CD4-positive, alpha-beta T cell (primary cell): Measurements from ENCODE around the gene SFN. TPM values are rescaled to one million over a fixed set of nuclear protein-coding genes. Genes with fewer than 3 reads are reported as not detected.

Source experiments
- ATAC-seq: fragments of 200-7000 bp; cut with Tn5 transposase; one replicate; pipeline ENCODE4 v1.10.0; 2022; ENCODE audit warnings: mild to moderate bottlenecking; ENCODE audit not compliant: poor library complexity
- CTCF ChIA-PET: fragments of 350-600 bp; sonication (Branson Sonifier 250); formaldehyde crosslinking; loops from one replicate; lab custom pipeline; 2021; ENCODE audit warnings: antibody characterized with exemption, inconsistent platforms; lab: Charles Lee
- POLR2A ChIA-PET: fragments of 350-600 bp; sonication (Branson Sonifier 250); formaldehyde crosslinking; loops from one replicate; lab custom pipeline; 2021; ENCODE audit warnings: antibody characterized with exemption, inconsistent platforms; lab: Charles Lee
- DNase-seq, 14 experiments: peaks; one replicate each; pipeline ENCODE4 v3.0.0-alpha.2; 2013 to 2020; ENCODE audit warnings: mixed read lengths in 2 of 14
- H3K27ac ChIP-seq, 2 donors: one replicate each; pipeline versions ENCODE4 v1.5.1 to v1.7.0; 2013; ENCODE audit warnings: low read length in 2 of 2, low read depth in 1 of 2, mild to moderate bottlenecking in 1 of 2
- H3K27me3 ChIP-seq, 2 experiments: 1 replicate in 1 of 2; 2 replicates in 1 of 2; pipeline versions ENCODE4 v1.6.1 to v1.7.0; 2013; ENCODE audit warnings: low read length in 2 of 2, control low read depth in 1 of 2, mild to moderate bottlenecking in 1 of 2, moderate library complexity in 1 of 2; ENCODE audit not compliant: insufficient read depth in 2 of 2, control insufficient read depth in 1 of 2
- H3K36me3 ChIP-seq: one replicate; pipeline ENCODE4 v1.6.1; 2013; ENCODE audit warnings: low read length, control low read depth; ENCODE audit not compliant: insufficient read depth
- H3K4me1 ChIP-seq: one replicate; pipeline ENCODE4 v1.6.1; 2013; ENCODE audit warnings: low read length, control low read depth; ENCODE audit not compliant: insufficient read depth
- H3K4me3 ChIP-seq: one replicate; pipeline ENCODE4 v1.5.1; 2013; ENCODE audit warnings: mild to moderate bottlenecking, low read length, moderate library complexity
- H3K9me3 ChIP-seq, 2 experiments: 1 replicate in 1 of 2; 2 replicates in 1 of 2; pipeline versions ENCODE4 v1.6.1 to v1.7.0; 2013; ENCODE audit warnings: low read length in 2 of 2, mild to moderate bottlenecking in 2 of 2, control low read depth in 1 of 2, moderate library complexity in 1 of 2; ENCODE audit not compliant: control insufficient read depth in 1 of 2, insufficient read depth in 1 of 2
- H3K27ac Mint-ChIP-seq: one replicate; pipeline ENCODE4 v1.8.0; 2020; ENCODE audit warnings: mixed read lengths
- H3K27me3 Mint-ChIP-seq: one replicate; pipeline ENCODE4 v1.8.0; 2021; ENCODE audit warnings: mixed read lengths
- H3K36me3 Mint-ChIP-seq: one replicate; pipeline ENCODE4 v1.8.0; 2021; ENCODE audit warnings: low read depth, mixed read lengths
- H3K4me1 Mint-ChIP-seq: one replicate; pipeline ENCODE4 v1.8.0; 2021; ENCODE audit warnings: low read depth, mixed read lengths
- H3K4me3 Mint-ChIP-seq: one replicate; pipeline ENCODE4 v1.8.0; 2020; ENCODE audit warnings: mild to moderate bottlenecking, mixed read lengths
- H3K9me3 Mint-ChIP-seq: one replicate; pipeline ENCODE4 v1.8.0; 2020; ENCODE audit warnings: mixed read lengths
- intact Hi-C, 2 experiments: fragments of 100-400 bp; cut with DNase I in 1 of 2; cut with micrococcal nuclease in 1 of 2; formaldehyde crosslinking; loops; one replicate each; pipeline versions ENCODE4 v1.15.1 to v1.9.0; 2023 to 2025; cut with DNase I, micrococcal nuclease
- polyA plus RNA-seq, 2 donors: library from polyadenylated mRNA; unstranded; fragments of 120-200 nt; gene quantifications; one replicate each; pipeline ENCODE4 v1.2.1, GENCODE V29; 2013
- total RNA-seq, 174 experiments: library from RNA in 2 of 174; stranded (reverse) in 2 of 174; gene quantifications; one replicate each; pipeline ENCODE4 v1.2.3 and lab custom pipeline; 2021 to 2026
- TF ChIP-seq, protein P1 (sequence below): fragments of 200-600 bp; IDR thresholded peaks from one replicate; pipeline ENCODE4 v1.8.0; 2022; ENCODE audit warnings: antibody characterized with exemption, mild to moderate bottlenecking

SFN gene
- total RNA-seq (1 to 10 TPM; 1.2 to 2.0 TPM), total RNA-seq (lab: John Stamatoyannopoulos, UW) (0 to 1.3 (median 0.29) reads per million in 172 experiments)
- polyA plus RNA-seq (2013, experiment 1 of 2) = 0.20 TPM
- polyA plus RNA-seq (2013, experiment 2 of 2) = 0.69 TPM

DNA sequence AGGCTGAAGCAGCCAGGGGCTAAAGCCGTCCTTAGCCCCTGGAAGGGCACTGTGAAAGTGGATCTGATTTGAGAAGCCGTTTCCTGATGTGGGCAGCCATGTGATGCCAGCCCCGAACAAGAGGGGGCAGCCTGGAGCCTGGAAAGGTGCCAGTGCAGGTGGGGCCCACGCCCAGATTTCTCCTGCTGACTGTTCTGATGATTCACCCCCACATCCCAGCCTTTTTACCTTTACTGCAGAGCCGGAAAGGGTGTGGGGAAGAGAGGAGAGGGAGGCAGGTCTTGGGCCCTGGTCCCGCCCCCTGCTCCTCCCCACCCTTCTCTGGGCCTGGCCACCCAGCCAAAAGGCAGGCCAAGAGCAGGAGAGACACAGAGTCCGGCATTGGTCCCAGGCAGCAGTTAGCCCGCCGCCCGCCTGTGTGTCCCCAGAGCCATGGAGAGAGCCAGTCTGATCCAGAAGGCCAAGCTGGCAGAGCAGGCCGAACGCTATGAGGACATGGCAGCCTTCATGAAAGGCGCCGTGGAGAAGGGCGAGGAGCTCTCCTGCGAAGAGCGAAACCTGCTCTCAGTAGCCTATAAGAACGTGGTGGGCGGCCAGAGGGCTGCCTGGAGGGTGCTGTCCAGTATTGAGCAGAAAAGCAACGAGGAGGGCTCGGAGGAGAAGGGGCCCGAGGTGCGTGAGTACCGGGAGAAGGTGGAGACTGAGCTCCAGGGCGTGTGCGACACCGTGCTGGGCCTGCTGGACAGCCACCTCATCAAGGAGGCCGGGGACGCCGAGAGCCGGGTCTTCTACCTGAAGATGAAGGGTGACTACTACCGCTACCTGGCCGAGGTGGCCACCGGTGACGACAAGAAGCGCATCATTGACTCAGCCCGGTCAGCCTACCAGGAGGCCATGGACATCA lies at the start of gene SFN:
Gene SFN, plus strand, starts transcription at position 369 of the 904 bp plus-strand sequence. Its CDS starts 64 bp downstream, at position 433.
- H3K27ac Mint-ChIP-seq = peak within 1 kb of the TSS; percentile 66
- CTCF ChIA-PET = interaction anchor here (0.6 to 1.1 kb wide), 2 partner anchors 37 to 292 kb away, joined by 3 to 4 read pairs; partner anchors contain the start of genes SLC9A1 and ZDHHC18
- TF ChIP-seq, protein P1, sequence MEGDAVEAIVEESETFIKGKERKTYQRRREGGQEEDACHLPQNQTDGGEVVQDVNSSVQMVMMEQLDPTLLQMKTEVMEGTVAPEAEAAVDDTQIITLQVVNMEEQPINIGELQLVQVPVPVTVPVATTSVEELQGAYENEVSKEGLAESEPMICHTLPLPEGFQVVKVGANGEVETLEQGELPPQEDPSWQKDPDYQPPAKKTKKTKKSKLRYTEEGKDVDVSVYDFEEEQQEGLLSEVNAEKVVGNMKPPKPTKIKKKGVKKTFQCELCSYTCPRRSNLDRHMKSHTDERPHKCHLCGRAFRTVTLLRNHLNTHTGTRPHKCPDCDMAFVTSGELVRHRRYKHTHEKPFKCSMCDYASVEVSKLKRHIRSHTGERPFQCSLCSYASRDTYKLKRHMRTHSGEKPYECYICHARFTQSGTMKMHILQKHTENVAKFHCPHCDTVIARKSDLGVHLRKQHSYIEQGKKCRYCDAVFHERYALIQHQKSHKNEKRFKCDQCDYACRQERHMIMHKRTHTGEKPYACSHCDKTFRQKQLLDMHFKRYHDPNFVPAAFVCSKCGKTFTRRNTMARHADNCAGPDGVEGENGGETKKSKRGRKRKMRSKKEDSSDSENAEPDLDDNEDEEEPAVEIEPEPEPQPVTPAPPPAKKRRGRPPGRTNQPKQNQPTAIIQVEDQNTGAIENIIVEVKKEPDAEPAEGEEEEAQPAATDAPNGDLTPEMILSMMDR = peak; percentile 10
- peak; percentile 16 to 71 (median 42) for DNase-seq
- Histone ChIP-seq H3K4me1 (peaks cover 43% of the 10 kb centered on the region), H3K9me3 (no peaks in the 10 kb centered on the region), H3K27ac (peak within 1 kb of the TSS; percentile 71 to 76), H3K36me3 (peaks cover 3% of the 10 kb centered on the region), H3K4me3 (peak within 1 kb of the TSS; percentile 99), H3K27me3 (no peaks in the 10 kb centered on the region)
- peaks cover 5% of the 10 kb centered on the region for H3K36me3 Mint-ChIP-seq
- intact Hi-C loops = no loop called here
- no peaks in the 10 kb centered on the region for H3K9me3 Mint-ChIP-seq
- POLR2A ChIA-PET = interaction anchor here (0.6 to 3.8 kb wide), 2 partner anchors 27 to 106 kb away, joined by 4 to 36 read pairs; partner anchors contain the start of gene GPN2
- no peak for ATAC-seq
- peak within 1 kb of the TSS; percentile 94 for H3K4me3 Mint-ChIP-seq
- H3K4me1 Mint-ChIP-seq = peaks cover 34% of the 10 kb centered on the region
- H3K27me3 Mint-ChIP-seq = no peaks in the 10 kb centered on the region

DNA sequence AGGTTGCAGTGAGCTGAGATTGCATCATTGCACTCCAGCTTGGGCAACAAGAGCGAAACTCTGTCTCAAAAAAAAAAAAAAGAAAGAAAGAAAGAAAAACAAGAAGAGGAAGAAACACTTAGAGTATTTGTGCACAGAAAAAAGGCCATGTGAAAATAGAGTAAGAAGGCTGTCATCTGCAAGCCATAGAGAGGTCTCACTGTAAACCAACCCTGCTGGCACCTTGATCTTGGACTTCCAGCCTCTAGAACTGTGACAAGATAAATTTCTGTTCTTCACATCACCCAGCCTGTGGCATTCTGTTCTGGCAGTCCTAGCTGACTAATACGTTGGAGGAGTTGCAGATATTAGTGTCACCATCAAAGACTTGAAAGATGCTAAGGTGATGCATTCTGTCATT lies 48.6 kb upstream of the SFN start:
- intact Hi-C loops = no loop called here
- H3K27me3 Mint-ChIP-seq = no peaks in the 10 kb centered on the region
- ATAC-seq (no peak), DNase-seq (no peak)
- H3K27ac Mint-ChIP-seq = no peak overlapping the region
- no peaks in the 10 kb centered on the region for H3K36me3 Mint-ChIP-seq
- H3K4me1 Mint-ChIP-seq = peaks cover 12% of the 10 kb centered on the region
- Histone ChIP-seq H3K27me3 (no peaks in the 10 kb centered on the region), H3K9me3 (no peaks in the 10 kb centered on the region), H3K4me1 (peaks cover 7% of the 10 kb centered on the region), H3K4me3 (no peak overlapping the region), H3K27ac (no peak overlapping the region), H3K36me3 (no peaks in the 10 kb centered on the region)
- H3K9me3 Mint-ChIP-seq = no peaks in the 10 kb centered on the region
- TF ChIP-seq, protein P1 = no peak
- no peak overlapping the region for H3K4me3 Mint-ChIP-seq
- ChIA-PET POLR2A (no interaction called here), CTCF (interaction anchor here (1.6 kb wide), 1 partner anchor 20 kb away, joined by 4 read pairs; no protein-coding TSS in a partner anchor)

DNA sequence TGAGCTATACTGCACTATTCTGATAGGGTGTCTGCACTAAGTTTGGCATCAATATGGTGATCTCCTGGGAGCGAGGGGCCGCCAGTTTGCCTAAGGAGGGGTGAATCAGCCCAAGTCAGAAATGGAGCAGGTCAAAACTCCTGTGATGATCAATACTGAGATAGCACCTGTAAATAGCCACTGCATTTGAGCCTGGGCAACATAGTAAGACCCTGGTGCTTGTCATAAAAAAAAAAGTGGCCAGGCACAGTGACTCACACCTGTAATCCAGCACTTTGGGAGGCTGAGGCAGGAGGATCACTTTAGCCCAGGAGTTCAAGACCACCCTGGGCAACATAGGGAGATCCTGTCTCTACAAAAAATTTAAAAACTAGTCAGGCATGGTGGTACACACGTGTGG lies 48.1 kb upstream of the SFN start:
- Histone ChIP-seq H3K9me3 (no peaks in the 10 kb centered on the region), H3K36me3 (no peaks in the 10 kb centered on the region), H3K4me3 (no peak overlapping the region), H3K27me3 (no peaks in the 10 kb centered on the region), H3K4me1 (peaks cover 7% of the 10 kb centered on the region), H3K27ac (no peak overlapping the region)
- TF ChIP-seq, protein P1 = no peak
- CTCF ChIA-PET = interaction anchor here (1.6 kb wide), 1 partner anchor 19 kb away, joined by 4 read pairs; no protein-coding TSS in a partner anchor
- no peak for DNase-seq
- Mint-ChIP-seq H3K9me3 (no peaks in the 10 kb centered on the region), H3K4me3 (no peak overlapping the region), H3K36me3 (no peaks in the 10 kb centered on the region), H3K4me1 (peaks cover 12% of the 10 kb centered on the region), H3K27ac (no peak overlapping the region), H3K27me3 (no peaks in the 10 kb centered on the region)
- POLR2A ChIA-PET = no interaction called here
- no peak for ATAC-seq
- intact Hi-C loops = no loop called here
